ENCODE measurements around the gene ACKR4.

The ACKR4 gene

DNA sequence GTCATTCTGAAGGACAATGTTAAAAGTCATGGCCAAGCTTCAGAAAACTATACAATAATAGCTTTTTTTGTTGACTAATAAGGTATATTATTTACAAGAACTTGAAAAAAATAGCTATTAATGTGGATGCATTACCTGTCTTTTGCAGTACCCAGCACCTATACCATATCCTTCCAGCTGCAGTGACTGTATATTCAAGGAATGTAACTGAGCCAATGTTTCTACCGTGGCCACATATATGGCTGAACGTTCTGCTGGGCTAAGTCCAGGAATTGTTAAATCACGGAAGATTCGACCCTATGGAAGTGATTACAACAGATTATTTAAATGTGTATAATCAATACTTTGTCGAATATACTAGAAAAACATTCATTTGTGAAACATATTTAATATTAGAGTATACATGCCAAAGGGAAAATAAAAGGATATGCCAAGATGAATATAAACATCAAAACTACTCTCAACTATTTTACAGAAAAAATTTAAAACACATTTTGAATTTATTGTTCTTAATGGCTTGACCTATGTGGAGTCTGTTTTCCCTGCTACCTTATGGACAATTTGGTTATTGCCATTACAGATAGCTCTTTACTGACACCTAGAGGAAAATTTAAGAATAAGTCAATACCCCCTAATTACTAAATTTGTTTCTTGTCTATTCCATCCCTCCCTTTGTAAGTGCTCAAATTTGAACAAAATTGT, 44.9 kb downstream of the ACKR4 start:
- peak; percentile 40 for DNase-seq (ENCODE audit: low read depth)

GRCh38 chr3:132642539-132642847, 45.4 kb downstream of the ACKR4 start:
- no peak for DNase-seq (ENCODE audit: low read depth)

DNA sequence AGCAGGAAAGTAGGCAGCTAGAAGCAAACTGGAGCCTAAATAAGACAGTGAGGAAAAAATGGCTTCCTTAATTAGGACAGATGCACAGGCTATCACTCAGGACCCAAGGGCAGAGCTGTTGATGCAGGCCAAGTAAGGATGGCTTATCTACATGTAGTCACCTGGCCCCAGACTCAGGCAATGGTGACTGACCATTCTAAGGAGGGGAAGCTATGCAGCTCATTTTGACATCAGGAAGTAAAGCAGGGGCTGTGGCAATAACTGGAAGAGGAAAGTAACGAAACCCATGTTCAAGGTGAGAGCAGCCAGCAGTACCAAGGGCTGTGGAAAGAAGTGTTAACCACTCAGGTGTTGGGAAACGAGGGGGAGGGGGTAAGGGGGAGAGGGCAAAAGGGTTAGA, 46.3 kb downstream of the ACKR4 start:
- DNase-seq (ENCODE audit: low read depth) = no peak

DNA sequence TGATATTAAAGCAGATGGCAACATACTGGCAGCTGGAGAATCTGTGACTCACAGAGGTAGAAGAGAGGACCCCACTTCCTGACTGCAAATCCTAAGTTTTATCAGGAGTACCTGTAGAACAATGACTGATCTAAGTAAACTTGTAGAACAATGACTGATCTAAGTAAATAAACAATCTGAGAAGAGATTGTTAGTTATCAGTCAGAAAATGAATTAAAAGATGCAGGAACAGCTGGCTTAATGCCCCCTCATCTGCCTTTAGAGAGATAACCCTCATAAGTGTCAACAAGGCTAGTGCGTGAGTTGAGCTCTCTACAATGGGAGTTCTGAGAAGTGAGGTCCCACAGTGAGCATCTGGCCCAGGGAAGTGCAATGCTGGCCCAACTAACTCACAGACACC, 48.0 kb downstream of the ACKR4 start:
- no peak for DNase-seq (ENCODE audit: low read depth)

DNA sequence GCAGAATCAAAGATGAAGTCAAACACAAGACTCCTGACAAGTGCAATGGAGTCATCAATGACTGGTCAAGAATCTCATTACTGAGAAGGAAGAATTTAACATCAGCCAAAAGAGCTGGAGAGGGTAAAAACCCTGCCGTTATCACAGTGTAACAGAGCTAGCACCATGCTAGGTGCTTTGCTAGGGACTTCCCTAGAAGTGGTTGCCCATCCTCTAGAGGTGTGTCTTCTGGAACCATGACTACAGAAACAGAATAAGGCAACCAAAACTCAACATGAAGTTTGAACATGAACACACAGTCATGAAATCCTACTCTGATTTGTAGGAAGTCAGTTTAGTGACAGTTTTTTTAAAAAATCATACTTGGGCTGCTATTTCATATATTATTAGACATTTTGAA, 53.1 kb downstream of the ACKR4 start:
- DNase-seq (ENCODE audit: low read depth) = no peak

All from fibroblast of gingiva (primary cell).